MM.1S (cell line): ENCODE measurements around the gene OAS2.

Experiments used
- EZH2 ChIP-seq: fragments of 300-600 bp; sonication (generic); optimal IDR thresholded peaks from 2 replicates; pipeline ENCODE3; 2017; ENCODE audit warnings: low read depth, mild to moderate bottlenecking, antibody characterized with exemption, low read length, mixed read lengths
- EZH2phosphoT487 ChIP-seq: fragments of 300-600 bp; sonication (generic); IDR thresholded peaks from 2 replicates; pipeline ENCODE4 v1.6.1; 2018; ENCODE audit warnings: antibody characterized with exemption, low read length
- TF ChIP-seq, protein P1 (sequence below): fragments of 300-600 bp; sonication (generic); IDR thresholded peaks from 2 replicates; pipeline ENCODE4 v1.5.1; 2016; ENCODE audit warnings: antibody characterized with exemption, low read length, mixed read lengths

DNA sequence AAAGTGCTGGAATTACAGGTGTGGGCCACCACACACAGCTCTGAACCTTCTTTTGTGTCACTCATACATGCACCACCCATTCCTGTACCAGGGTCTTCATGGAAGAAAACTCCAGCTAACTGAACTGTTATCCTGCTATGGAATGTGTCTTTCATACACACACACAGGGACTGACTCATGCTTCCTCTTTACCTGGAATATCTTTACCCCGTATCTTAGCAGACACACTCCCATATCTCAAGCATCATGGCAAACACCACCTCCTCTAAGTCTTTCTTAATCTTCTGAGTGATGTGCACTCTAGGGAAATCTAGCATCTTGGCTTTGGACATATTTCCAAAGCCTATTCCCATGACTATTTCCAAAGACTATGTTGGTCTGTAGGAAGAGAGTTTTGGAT is 43.2 kb downstream of the OAS2 start:
- TF ChIP-seq EZH2phosphoT487 (no peak), EZH2 (no peak)
- TF ChIP-seq, protein P1, sequence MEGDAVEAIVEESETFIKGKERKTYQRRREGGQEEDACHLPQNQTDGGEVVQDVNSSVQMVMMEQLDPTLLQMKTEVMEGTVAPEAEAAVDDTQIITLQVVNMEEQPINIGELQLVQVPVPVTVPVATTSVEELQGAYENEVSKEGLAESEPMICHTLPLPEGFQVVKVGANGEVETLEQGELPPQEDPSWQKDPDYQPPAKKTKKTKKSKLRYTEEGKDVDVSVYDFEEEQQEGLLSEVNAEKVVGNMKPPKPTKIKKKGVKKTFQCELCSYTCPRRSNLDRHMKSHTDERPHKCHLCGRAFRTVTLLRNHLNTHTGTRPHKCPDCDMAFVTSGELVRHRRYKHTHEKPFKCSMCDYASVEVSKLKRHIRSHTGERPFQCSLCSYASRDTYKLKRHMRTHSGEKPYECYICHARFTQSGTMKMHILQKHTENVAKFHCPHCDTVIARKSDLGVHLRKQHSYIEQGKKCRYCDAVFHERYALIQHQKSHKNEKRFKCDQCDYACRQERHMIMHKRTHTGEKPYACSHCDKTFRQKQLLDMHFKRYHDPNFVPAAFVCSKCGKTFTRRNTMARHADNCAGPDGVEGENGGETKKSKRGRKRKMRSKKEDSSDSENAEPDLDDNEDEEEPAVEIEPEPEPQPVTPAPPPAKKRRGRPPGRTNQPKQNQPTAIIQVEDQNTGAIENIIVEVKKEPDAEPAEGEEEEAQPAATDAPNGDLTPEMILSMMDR = no peak
